Kidney epithelial cell (primary cell): ENCODE measurements around the gene TRAF5. TPM values are rescaled to one million over a fixed set of nuclear protein-coding genes. Genes with fewer than 3 reads are reported as not detected.
"Not testable (repeated sequence)": the region's sequence is repeated elsewhere in the genome, so short reads cannot be mapped to it uniquely, and the experiment has no call there.

ENCODE experiments used
- DNase-seq: peaks from one replicate; pipeline ENCODE4 v3.0.0-alpha.2; 2010; ENCODE audit warnings: low read depth
- H3K27me3 ChIP-seq: 2 replicates; pipeline ENCODE4 v1.6.0; 2011; ENCODE audit warnings: low read length; ENCODE audit not compliant: control insufficient read depth, insufficient read depth
- H3K36me3 ChIP-seq: 2 replicates; pipeline ENCODE4 v1.5.1; 2011; ENCODE audit warnings: low read length; ENCODE audit not compliant: control insufficient read depth, insufficient read depth
- H3K4me3 ChIP-seq: 2 replicates; pipeline ENCODE4 v1.5.1; 2011; ENCODE audit warnings: low read depth, mild to moderate bottlenecking, control low read depth, low read length
- CTCF ChIP-seq: IDR thresholded peaks from 2 replicates; pipeline ENCODE4 v1.5.1; 2011; ENCODE audit warnings: mild to moderate bottlenecking, moderate library complexity, low read length, control low read depth, inconsistent platforms; ENCODE audit not compliant: insufficient read depth, poor library complexity, severe bottlenecking
- total RNA-seq: library from RNA; depleted of rRNA; stranded (reverse); fragments of >200 nt; gene quantifications from 2 replicates; pipeline ENCODE4 v1.2.3, GENCODE V29; 2015

TRAF5 gene
- total RNA-seq, 1 donor from 2014 or later: 23.0 TPM

GRCh38 chr1:211344152-211344618 lies 17.6 kb downstream of the TRAF5 start:
- TF ChIP-seq CTCF: no peak
- no peak for DNase-seq
- no peaks in the 10 kb centered on the region for H3K27me3 ChIP-seq
- no peak overlapping the region for H3K4me3 ChIP-seq
- H3K36me3 ChIP-seq: no peaks in the 10 kb centered on the region

DNA sequence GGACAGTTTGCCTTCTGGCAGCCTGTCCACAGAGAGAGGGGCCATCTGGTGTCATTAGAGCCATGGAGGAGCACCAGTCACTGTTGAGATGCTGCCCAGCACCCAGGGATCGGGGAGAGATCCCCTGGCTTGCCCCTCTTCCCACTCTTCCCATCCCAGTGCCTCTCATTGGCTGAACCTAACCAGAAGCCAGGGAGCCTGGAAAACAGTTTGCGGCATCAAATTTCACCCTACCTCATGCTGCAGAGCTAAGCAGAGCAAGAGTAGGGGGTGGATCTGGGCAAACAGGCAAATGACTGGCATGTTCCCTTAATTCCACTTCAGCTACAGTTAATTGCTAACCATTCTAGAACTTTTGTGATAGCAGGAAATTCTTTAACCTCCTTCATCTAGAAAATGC lies 19.1 kb downstream of the TRAF5 start:
- Histone ChIP-seq H3K27me3 (no peaks in the 10 kb centered on the region), H3K4me3 (no peak overlapping the region), H3K36me3 (no peaks in the 10 kb centered on the region)
- TF ChIP-seq CTCF: no peak
- DNase-seq: no peak

DNA sequence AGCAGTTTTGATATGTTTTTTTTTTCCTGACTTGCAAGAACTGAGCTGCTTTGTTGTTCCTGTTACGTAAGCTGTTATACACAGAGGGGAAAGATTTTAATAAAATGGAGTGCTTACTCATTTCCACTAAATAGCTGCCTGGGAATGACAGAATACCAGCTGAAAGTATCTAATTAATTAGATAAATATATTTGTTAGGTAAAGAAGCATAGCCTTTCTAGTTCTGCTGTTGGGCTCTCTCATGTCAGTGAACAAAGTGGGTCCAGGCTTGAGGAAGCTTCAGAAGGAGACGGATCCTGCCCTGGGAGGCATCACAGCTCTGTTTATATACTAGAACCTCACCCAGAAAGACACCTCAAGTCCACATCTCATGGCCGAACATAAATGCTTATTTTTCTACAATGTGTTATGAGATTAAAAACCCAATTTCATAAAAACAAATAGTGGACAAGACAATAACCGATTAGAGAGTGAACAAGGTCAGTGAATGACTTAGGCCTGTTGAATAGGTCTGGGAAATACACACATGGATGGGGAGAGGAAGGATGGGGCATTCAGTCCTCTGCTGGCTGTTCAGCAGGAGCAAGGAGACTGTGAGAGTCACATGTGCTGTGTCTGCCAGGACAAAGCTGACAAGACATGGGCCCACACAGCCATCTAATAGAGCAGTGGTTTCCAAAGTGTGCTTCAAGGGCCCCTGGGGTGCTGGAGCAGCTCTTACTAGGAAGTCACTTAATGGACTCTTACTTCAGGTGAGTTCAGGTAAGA lies 20.6 kb downstream of the TRAF5 start:
- no peaks in the 10 kb centered on the region for H3K36me3 ChIP-seq
- TF ChIP-seq CTCF: no peak

DNA sequence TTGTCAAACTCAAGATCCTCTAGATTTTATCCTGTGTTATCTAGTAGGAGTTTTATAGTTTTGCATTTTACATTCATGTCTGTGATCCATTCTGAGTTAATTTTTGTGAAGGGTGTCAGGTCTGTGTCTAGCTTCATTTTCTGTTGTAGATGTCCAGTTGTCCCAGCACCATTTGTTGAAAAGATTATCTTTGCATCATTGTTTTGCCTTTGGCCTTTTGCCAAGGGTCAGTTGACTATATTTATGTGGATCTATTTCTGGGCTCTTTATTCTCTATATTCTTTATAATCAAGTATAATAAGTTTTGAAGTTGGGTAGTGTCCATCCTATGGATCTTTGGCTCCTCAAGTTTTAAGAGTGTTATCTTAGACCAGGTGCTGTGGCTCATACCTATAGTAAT lies 21.9 kb downstream of the TRAF5 start:
- no peak for TF ChIP-seq CTCF
- H3K27me3 ChIP-seq: no peaks in the 10 kb centered on the region
- H3K36me3 ChIP-seq: no peaks in the 10 kb centered on the region
- DNase-seq: no peak
- H3K4me3 ChIP-seq: no peak overlapping the region

More for the DNA sequence above, 20.6 kb downstream of the TRAF5 start:
- DNase-seq: no peak
- no peak overlapping the region for H3K4me3 ChIP-seq
- H3K27me3 ChIP-seq: no peaks in the 10 kb centered on the region

DNA sequence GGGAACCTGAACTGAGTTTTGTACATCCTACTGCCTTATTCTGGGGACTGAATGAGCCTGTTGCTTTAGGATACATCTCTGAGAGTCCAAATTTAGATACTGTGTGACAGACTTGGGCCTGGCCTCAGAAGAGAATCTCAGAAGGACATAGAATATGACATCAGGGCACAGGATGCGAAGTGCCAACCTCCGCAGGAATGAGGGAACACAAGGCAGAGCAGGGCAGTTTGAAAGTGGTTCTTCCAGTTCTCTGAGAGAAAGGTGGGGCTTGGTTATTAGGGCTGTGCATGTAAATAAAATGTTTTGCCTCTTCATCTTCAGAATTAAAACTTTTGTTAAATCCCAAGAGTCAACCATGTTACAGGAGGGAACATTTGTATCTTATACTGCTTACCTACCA lies 23.1 kb downstream of the TRAF5 start:
- no peak for DNase-seq
- Histone ChIP-seq H3K36me3 (no peaks in the 10 kb centered on the region), H3K27me3 (no peaks in the 10 kb centered on the region), H3K4me3 (no peak overlapping the region)
- no peak for TF ChIP-seq CTCF

DNA sequence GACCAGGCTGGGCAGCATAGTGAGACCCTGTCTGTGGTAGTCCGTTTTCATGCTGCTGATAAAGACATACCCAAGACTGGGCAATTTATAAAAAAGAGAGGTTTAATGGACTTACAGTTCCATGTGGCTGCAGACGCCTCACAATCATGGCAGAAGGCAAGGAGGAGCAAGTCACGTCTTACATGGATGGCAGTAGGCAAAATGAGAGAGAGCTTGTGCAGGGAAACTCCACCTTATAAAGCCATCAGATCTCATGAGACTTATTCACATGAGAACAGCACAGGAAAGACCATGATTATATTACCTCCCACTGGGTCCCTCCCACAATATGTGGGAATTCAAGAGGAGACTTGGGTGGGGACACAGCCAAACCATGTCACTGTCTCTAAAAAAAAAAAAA lies 25.4 kb downstream of the TRAF5 start:
- H3K27me3 ChIP-seq, DNase-seq, H3K36me3 ChIP-seq, H3K4me3 ChIP-seq: not testable (repeated sequence)
